Measurements from ENCODE around the gene TTC7B. TPM values are rescaled to one million over a fixed set of nuclear protein-coding genes. Genes with fewer than 3 reads are reported as not detected.

TTC7B gene
- total and polyA plus RNA-seq, 2 experiments from 2014 or later = 7.9 to 28.6 TPM

GRCh38 chr14:90692826-90693225, 123.4 kb downstream of the TTC7B start (continued):
- no peak for TF ChIP-seq CTCF (conservative IDR thresholded peaks at IDR 0.05; ENCODE audit: low read depth in 2 of 2)
- no peak for TF ChIP-seq EZH2phosphoT487 (IDR thresholded peaks at IDR 0.05; ENCODE audit: unreplicated experiment)

GRCh38 chr14:90692061-90692460, 124.2 kb downstream of the TTC7B start:
- Histone ChIP-seq H3K4me1 (ENCODE audit: insufficient read depth) (no peaks in the 10 kb centered on the region), H2AFZ (no peak overlapping the region), H3K9me2 (ENCODE audit: insufficient read depth) (no peaks in the 10 kb centered on the region), H3K4me2 (no peak overlapping the region), H3F3A (replicated peaks; ENCODE audit: low read depth) (peaks cover 5% of the 10 kb centered on the region; the same call in 1 of the 2 replicates), H3K36me3 (ENCODE audit: insufficient read depth) (no peaks in the 10 kb centered on the region), H3K79me2 (replicated peaks; ENCODE audit: insufficient read depth) (no peaks in the 10 kb centered on the region), H3K4me3 (no peak overlapping the region), H4K20me1 (replicated peaks; ENCODE audit: insufficient read depth) (peaks cover 6% of the 10 kb centered on the region; the same call in 1 of the 2 replicates), H3K27me3 (ENCODE audit: insufficient read depth) (no peaks in the 10 kb centered on the region), H3K27ac (ENCODE audit: low read depth) (no peak overlapping the region)
- no peaks in the 10 kb centered on the region for H3K36me3 Mint-ChIP-seq (ENCODE audit: low read depth)
- H3K4me1 Mint-ChIP-seq = peaks cover 12% of the 10 kb centered on the region; the same call in 1 of the 3 replicates
- H3K27ac Mint-ChIP-seq = no peak overlapping the region
- H3K9me3 Mint-ChIP-seq = no peaks in the 10 kb centered on the region
- H3K4me3 Mint-ChIP-seq = no peak overlapping the region
- no peak for ATAC-seq
- H3K27me3 Mint-ChIP-seq (ENCODE audit: insufficient read depth, low read depth, poor library complexity) = no peaks in the 10 kb centered on the region
- DNase-seq (ENCODE audit: low spot score) = no peak
- TF ChIP-seq EZH2 (IDR thresholded peaks at IDR 0.05; ENCODE audit: low read depth, unreplicated experiment) (no peak), ZNF114 (CRISPR knock-in tag; IDR thresholded peaks at IDR 0.05) (no peak), STAT1 (IDR thresholded peaks at IDR 0.05; ENCODE audit: unreplicated experiment) (no peak), ZNF331 (CRISPR knock-in tag; IDR thresholded peaks at IDR 0.05; ENCODE audit: low read depth) (no peak), JUNB (IDR thresholded peaks at IDR 0.05; ENCODE audit: unreplicated experiment) (no peak), NANOG (IDR thresholded peaks at IDR 0.05; ENCODE audit: borderline replicate concordance) (no peak), CTCF (conservative IDR thresholded peaks at IDR 0.05; ENCODE audit: low read depth in 2 of 2) (no peak), REST (IDR thresholded peaks at IDR 0.05; ENCODE audit: unreplicated experiment) (no peak), EZH2phosphoT487 (IDR thresholded peaks at IDR 0.05; ENCODE audit: unreplicated experiment) (no peak), CREB1 (CRISPR knock-in tag; IDR thresholded peaks at IDR 0.05; ENCODE audit: low read depth) (no peak), POLR2AphosphoS5 (IDR thresholded peaks at IDR 0.05; ENCODE audit: low read depth) (no peak)
- TF ChIP-seq, protein P1, sequence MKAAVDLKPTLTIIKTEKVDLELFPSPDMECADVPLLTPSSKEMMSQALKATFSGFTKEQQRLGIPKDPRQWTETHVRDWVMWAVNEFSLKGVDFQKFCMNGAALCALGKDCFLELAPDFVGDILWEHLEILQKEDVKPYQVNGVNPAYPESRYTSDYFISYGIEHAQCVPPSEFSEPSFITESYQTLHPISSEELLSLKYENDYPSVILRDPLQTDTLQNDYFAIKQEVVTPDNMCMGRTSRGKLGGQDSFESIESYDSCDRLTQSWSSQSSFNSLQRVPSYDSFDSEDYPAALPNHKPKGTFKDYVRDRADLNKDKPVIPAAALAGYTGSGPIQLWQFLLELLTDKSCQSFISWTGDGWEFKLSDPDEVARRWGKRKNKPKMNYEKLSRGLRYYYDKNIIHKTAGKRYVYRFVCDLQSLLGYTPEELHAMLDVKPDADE (IDR thresholded peaks at IDR 0.05) = no peak

All from GM23338 (cell line).